ENCODE data around the gene TSPAN5.

TSPAN5 gene

DNA sequence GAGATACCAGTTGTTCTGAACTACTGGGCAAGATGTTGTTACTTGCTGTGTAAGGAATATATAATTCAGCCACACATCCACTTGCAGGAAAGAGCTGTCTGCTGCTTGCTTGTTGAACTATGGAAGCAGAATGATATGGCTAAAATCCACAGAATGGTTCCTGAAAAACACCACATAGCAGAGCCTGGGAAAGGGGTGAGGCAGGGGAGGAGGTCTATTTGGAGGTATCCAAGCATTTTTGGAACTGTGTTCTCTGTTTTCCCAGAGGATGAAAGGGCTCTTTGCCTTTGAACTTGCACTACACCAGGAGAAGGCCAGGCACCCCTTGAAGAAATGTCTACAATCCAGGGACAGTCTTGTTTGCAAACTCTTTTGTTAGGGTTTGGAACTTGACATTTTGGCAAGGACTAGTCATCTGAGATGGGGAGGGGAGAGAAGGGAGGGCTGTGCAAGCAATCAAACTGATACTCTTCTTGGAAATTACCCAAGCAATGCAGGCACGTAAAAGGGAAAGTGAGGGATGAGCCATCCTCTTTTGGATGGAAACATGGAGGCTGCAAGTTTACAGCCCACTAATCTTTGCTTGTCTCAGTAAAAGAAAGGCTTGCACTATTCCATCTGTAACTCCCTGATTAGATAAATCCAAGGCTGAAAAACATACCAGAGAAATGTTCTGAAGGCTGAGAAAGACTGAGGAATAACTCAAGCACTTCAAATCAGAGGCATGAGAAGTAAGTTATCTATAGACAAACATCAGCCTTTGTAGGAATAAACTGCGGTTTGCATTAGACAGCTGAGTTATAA is 141.0 kb downstream of the TSPAN5 start:
- no peak for DNase-seq (ENCODE audit: low spot score)

GRCh38 chr4:98516441-98517217 is 141.8 kb downstream of the TSPAN5 start:
- DNase-seq (ENCODE audit: low spot score) = no peak

DNA sequence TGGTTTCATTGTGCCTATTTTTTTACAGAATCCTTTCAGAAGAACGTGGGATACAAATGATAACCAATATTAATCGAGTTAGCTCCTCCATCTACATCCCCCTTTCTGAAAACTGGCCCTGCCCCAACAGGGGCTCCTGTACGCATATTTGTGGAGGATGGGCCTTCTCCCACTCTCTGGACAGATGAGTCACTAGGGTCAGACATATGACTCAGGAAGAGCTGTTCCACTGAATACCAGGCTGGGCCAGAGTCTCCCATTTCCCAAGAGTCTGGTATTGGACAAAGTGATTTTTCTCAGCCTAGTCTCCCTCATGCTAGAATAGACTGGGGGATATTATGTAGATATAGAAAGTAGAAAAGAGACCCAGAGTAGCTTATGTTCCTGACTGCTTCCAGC is 142.4 kb downstream of the TSPAN5 start:
- no peak for DNase-seq (ENCODE audit: low spot score)

DNA sequence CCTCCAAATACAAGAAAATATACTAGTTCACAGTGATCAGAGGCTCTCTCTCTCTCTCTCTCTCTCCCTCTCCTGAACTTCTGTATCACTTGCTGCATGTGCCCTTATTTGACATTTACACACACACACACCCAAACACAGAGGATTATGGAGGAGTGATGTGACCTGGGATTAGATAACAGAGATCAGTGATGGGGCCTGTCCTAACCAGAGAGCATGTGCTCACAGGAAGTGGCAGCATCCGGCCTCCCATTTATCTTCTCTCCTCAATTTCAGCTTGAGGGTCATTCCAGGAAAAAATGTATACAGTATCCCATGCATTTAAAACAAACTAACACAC is 143.0 kb downstream of the TSPAN5 start:
- no peak for DNase-seq (ENCODE audit: low spot score)

DNA sequence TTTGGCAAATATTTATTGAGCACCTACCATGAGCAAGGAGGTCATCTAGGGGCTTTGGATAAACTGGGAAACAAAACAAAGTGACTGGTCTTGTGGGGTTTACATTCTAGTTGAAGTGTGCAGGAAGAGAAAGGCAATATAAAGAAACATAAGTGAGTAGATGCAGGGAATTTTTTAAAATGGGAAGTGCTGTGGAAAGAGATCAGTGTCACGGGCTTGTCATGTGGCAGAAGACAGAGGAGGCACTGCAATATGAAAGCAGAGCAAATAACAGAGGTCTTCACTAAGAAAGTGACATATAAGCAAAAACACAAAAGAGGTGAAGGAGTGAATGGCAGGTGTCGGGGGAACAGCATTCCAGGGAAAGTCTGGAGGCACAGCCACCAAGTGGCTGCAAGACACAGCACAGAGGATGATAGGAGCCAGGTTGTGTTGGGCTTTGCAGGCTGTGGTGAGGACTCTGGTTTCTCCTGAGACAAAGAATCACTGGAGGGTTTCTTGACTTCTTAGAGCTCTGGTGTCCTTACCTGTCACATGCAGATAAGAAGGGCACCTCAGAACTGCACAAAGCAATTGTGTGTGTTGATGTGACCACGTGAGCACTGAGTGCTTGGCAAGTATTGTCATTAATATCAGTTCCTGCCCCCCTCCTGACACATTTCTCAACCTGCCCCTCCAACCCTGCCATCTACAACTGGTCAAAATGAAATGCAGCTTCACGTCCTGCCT is 143.5 kb downstream of the TSPAN5 start:
- DNase-seq (ENCODE audit: low spot score) = no peak

- DNase-seq (ENCODE audit: low spot score) = no peak
Observed at GRCh38 chr4:98512918-98513317, 145.5 kb downstream of the TSPAN5 start.

DNA sequence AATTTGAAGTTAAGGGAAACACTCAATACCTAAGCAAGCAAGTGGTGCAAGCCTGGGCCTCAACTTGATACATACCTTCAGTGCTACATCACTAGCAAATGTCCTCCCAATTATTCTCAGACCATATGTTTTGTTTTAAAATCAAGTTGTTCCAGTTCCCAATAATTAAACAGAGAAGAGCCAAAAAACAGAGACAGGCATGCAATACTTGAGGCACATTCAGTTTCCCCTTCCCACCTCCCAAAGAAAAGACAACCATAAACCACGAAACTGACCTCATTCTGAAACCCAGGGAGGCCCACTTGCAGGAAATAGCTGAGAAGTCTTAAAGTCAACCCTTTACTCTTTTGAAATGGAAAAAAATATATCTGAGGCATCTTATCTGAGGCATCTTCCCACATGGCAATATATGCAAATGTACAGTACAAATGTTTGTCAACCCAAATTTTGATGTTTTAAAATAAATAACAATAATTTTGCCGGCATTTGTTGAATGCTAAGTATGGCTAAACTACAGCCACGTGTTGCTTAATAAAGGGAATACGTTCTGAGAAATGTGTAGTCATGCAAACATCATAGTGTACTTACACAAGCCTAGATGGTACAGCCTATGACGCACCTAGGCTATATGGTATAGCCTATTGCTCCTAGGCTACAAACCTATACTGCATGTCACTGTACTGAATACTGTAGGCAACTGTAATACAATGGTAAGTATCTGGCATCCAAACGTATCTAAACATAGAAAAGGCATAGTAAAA is 147.5 kb downstream of the TSPAN5 start:
- DNase-seq (ENCODE audit: low spot score) = no peak

GRCh38 chr4:98510340-98510739 is 148.1 kb downstream of the TSPAN5 start:
- no peak for DNase-seq (ENCODE audit: low spot score)

GRCh38 chr4:98509721-98510120 is 148.7 kb downstream of the TSPAN5 start:
- no peak for DNase-seq (ENCODE audit: low spot score)

DNA sequence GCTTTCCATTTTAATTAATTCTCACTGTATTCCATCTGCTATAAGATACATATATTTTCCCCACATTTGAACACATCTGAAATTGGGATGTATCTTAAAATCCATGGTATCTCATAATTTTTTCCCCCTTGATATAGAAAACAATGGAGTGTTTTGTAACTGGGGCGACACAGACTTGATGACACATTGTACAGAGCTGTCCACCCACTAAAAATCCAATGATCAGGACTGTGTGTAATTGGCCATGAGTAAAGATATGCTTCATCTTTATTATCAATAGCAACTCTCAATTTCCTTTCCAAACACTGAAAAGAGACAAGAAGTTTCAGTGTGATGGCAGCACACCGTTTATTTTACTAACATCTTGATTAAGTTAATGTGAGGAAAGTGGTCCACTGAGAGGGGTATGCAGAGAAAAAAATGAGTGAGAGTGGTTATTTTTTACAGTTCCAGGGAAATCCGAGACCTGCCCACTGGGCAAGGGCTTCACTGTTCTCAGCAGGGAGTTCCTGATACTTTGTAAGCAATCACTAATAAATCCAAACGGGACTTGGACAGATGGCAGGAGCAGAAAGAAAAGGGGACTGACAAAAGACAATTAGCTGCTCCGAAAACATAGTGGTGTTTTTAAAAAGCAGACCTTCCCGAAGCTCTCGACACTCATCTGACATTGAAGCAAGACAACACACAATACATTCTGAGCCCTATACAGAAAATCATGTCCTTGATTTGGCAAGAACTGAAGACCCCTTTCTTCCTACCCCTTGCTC is 149.4 kb downstream of the TSPAN5 start:
- no peak for DNase-seq (ENCODE audit: low spot score)

DNA sequence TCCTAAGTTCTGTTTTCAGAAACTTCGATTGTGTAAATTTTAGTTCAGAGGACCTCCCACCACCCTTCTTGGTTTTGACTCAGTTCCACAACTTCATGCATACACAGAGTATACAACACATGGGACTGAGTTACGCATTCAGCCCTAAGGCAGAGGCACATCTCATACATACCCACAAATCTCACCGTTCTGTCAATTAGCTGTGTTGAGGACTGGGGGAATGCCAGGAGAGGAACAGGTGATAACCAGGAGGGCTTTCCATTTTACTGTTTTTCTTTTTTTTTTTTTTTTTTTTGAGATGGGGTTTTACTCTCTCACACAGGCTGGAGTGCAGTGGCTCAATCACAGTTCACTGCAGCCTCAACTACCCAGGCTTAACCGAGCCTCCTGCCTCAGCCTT is 150.2 kb downstream of the TSPAN5 start:
- no peak for DNase-seq (ENCODE audit: low spot score)

- no peak for DNase-seq (ENCODE audit: low spot score)
Observed at GRCh38 chr4:98507299-98507698, 151.1 kb downstream of the TSPAN5 start.

- DNase-seq (ENCODE audit: low spot score) = no peak
Observed at GRCh38 chr4:98506462-98507132, 151.8 kb downstream of the TSPAN5 start.

GRCh38 chr4:98505992-98506391 is 152.4 kb downstream of the TSPAN5 start:
- DNase-seq (ENCODE audit: low spot score) = no peak

DNA sequence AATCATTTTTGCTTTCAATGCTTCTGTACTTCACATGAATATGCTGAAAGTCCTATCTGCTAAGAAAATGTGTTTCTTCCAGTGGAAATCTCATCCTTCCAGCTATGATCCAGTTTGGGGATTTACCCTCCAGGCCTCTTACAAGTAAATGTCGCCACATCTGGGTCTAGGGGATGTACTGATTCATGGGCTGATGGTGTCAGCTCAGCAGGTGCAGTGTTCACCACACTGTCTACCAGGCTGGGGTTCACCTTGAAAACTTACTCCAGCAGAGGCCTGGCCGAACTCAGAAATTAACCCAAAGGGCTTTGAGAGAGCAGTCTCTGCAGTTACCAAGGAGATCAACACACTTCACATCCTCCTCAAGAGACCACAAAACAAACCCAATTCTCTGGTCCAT is 154.3 kb downstream of the TSPAN5 start:
- DNase-seq (ENCODE audit: low spot score) = no peak

- no peak for DNase-seq (ENCODE audit: low spot score)
Observed at GRCh38 chr4:98503676-98504075, 154.7 kb downstream of the TSPAN5 start.

DNA sequence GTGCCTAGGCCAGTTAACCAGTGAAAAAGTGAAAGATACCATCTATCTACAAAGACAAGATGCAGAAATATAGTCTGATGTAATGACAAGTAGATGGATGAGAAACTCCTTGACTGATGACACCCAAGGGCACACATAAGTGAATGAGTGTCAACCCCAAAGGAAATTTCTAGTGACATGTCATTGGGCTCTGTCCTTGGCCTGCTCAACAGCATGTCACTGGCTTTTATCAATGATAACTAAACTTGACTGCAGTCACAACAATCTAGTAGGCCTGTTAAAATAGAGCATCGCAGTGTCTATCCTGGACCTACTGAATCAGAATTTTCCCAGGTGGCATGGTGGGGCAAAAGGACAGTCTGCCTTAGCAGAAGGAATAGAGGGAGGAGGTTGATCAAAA is 155.8 kb downstream of the TSPAN5 start:
- no peak for DNase-seq (ENCODE audit: low spot score)

- DNase-seq (ENCODE audit: low spot score) = no peak
Observed at GRCh38 chr4:98502031-98502430, 156.4 kb downstream of the TSPAN5 start.

GRCh38 chr4:98501383-98501782 is 157.0 kb downstream of the TSPAN5 start:
- no peak for DNase-seq (ENCODE audit: low spot score)

- no peak for DNase-seq (ENCODE audit: low spot score)
Observed at GRCh38 chr4:98498774-98499173, 159.6 kb downstream of the TSPAN5 start.
